C4-2B (cell line): ENCODE results near the gene SELENOM.
"Not testable (repeated sequence)": the region's sequence is repeated elsewhere in the genome, so short reads cannot be mapped to it uniquely, and the experiment has no call there.

Experiments
- ZFX ChIP-seq: fragments of 450-650 bp; IDR thresholded peaks from 2 replicates; pipeline ENCODE4 v1.6.1; 2017
- TF ChIP-seq, protein P1 (sequence below): fragments of 450-650 bp; conservative IDR thresholded peaks from 2 replicates; pipeline ENCODE4 v1.5.1; 2017; ENCODE audit warnings: mild to moderate bottlenecking

DNA sequence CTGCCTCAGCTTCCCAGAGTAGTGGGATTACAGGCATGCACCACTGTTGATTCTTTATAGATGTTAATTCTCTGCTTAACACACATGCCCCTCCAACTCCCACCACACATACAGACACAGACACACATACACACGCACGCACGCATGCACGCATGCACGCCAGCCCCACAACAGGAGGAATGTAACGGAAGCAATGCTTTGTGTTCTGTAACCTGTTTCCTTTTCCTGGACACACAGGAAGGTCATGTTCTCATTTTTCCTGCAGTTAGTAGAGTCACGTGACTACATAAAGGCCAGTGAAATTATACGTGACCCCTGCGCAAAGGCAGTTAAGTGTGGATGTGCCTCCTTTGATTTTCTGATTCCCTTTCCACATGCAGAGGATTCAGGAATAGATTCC is 34.2 kb downstream of the SELENOM start:
- TF ChIP-seq ZFX: not testable (repeated sequence)
- TF ChIP-seq, protein P1, sequence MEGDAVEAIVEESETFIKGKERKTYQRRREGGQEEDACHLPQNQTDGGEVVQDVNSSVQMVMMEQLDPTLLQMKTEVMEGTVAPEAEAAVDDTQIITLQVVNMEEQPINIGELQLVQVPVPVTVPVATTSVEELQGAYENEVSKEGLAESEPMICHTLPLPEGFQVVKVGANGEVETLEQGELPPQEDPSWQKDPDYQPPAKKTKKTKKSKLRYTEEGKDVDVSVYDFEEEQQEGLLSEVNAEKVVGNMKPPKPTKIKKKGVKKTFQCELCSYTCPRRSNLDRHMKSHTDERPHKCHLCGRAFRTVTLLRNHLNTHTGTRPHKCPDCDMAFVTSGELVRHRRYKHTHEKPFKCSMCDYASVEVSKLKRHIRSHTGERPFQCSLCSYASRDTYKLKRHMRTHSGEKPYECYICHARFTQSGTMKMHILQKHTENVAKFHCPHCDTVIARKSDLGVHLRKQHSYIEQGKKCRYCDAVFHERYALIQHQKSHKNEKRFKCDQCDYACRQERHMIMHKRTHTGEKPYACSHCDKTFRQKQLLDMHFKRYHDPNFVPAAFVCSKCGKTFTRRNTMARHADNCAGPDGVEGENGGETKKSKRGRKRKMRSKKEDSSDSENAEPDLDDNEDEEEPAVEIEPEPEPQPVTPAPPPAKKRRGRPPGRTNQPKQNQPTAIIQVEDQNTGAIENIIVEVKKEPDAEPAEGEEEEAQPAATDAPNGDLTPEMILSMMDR: not testable (repeated sequence)
